ENCODE data around the gene PAPSS1.

- no peak for TF ChIP-seq GATA2 (IDR thresholded peaks at IDR 0.05; ENCODE audit: low read depth, low read length)
- no peak for TF ChIP-seq GATA3 (IDR thresholded peaks at IDR 0.05; ENCODE audit: low read depth, low read length)
Observed at GRCh38 chr4:107742791-107743190, 22.8 kb upstream of the PAPSS1 start.
